Omental fat pad (tissue), 4 donors: ENCODE results near the gene ILK. TPM values are rescaled to one million over a fixed set of nuclear protein-coding genes. Genes with fewer than 3 reads are reported as not detected.

ENCODE experiments used
- ATAC-seq: fragments of 150-250 bp; one replicate; pipeline ENCODE4 v1.9.1; 2016; ENCODE audit warnings: mild to moderate bottlenecking, moderate library complexity; ENCODE audit not compliant: low FRiP score
- DNase-seq: peaks from one replicate; pipeline ENCODE4 v3.0.0-alpha.2; 2019; ENCODE audit warnings: low spot score
- CTCF ChIP-seq, 3 donors: fragments of 450-650 bp; IDR thresholded peaks; one replicate each; pipeline ENCODE4 v1.5.1; 2016 to 2017; ENCODE audit warnings: antibody characterized with exemption in 3 of 3, mild to moderate bottlenecking in 3 of 3, moderate library complexity in 2 of 3
- total RNA-seq, 4 donors: library from RNA; depleted of rRNA; stranded (reverse); fragments of >200 nt; gene quantifications; one replicate each; pipeline ENCODE4 v1.1.0, GENCODE V29; 2016

The ILK gene
- total RNA-seq, 4 donors from 2014 or later: 92.1 to 189 (median 118) TPM

GRCh38 chr11:6656936-6657335, 53.4 kb downstream of the ILK start:
- TF ChIP-seq CTCF (IDR thresholded peaks at IDR 0.05): no peak
- DNase-seq (no peak), ATAC-seq (no peak)

GRCh38 chr11:6657346-6657745, 53.8 kb downstream of the ILK start:
- ATAC-seq: no peak
- DNase-seq: no peak
- TF ChIP-seq CTCF (IDR thresholded peaks at IDR 0.05): no peak

- ATAC-seq (no peak), DNase-seq (no peak)
- no peak for TF ChIP-seq CTCF (IDR thresholded peaks at IDR 0.05)
Observed at GRCh38 chr11:6658647-6659046, 55.1 kb downstream of the ILK start.

Other genes with a start within 250 kb of the ILK start
- gene SMPD1, start 213.3 kb upstream of the ILK start, total RNA-seq: 10 to 100 TPM; 21.4 to 23.7 (median 22.5) TPM
- 10 to 100 TPM; 19.8 to 39.9 (median 33.3) TPM for gene APBB1, start 184.7 kb upstream of the ILK start, total RNA-seq
- gene HPX, start 162.8 kb upstream of the ILK start, total RNA-seq: 1 to 10 TPM; 1.7 to 2.5 (median 2.0) TPM
- 10 to 100 TPM; 16.9 to 27.4 (median 22.1) TPM for gene TRIM3, start 129.8 kb upstream of the ILK start, total RNA-seq
- gene ARFIP2, start 122.4 kb upstream of the ILK start, total RNA-seq: 10 to 100 TPM; 51.3 to 63.3 (median 54.1) TPM
- gene TIMM10B, start 122.3 kb upstream of the ILK start, total RNA-seq: 10 to 100 TPM; 42.7 to 60.6 (median 47.8) TPM
- gene DNHD1, start 106.5 kb upstream of the ILK start, total RNA-seq: 10 to 100 TPM; 11.7 to 20.5 (median 16.6) TPM
- gene RRP8, start 158 bp upstream of the ILK start, total RNA-seq: 10 to 100 TPM; 16.9 to 30.4 (median 19.3) TPM
- 10 to 100 TPM; 31.9 to 52.6 (median 37.1) TPM for gene TAF10, start 8.4 kb downstream of the ILK start, total RNA-seq
- gene TPP1, start 15.6 kb downstream of the ILK start, total RNA-seq: 10 to 100 TPM; 73.8 to 95.0 (median 83.9) TPM
- 10 to 100 TPM; 12.6 to 26.3 (median 19.4) TPM for gene DCHS1, start 52.0 kb downstream of the ILK start, total RNA-seq
- gene MRPL17, start 79.6 kb downstream of the ILK start, total RNA-seq: 10 to 100 TPM; 20.0 to 31.6 (median 29.0) TPM
- not detected for gene OR2AG2, start 168.2 kb downstream of the ILK start, total RNA-seq
- gene OR2AG1, start 179.2 kb downstream of the ILK start, total RNA-seq: not detected
- gene OR6A2, start 195.9 kb downstream of the ILK start, total RNA-seq: under 1 TPM in 3 of 4 donors, not detected in 1; 0.13 to 0.47 (median 0.24) TPM
- not detected for gene OR10A5, start 241.9 kb downstream of the ILK start, total RNA-seq